Osteoblast (primary cell): ENCODE data around the gene REXO2. TPM values are rescaled to one million over a fixed set of nuclear protein-coding genes. Genes with fewer than 3 reads are reported as not detected.

Experiments
- DNase-seq: peaks from one replicate; pipeline ENCODE4 v3.0.0; 2011; ENCODE audit warnings: low spot score, mixed read lengths; ENCODE audit not compliant: insufficient read length; ENCODE audit errors: missing footprints
- H2AFZ ChIP-seq: 2 replicates; pipeline ENCODE4 v1.6.0; 2011; ENCODE audit warnings: mild to moderate bottlenecking, low read length
- H3K27ac ChIP-seq: 2 replicates; pipeline ENCODE4 v1.5.1; 2011; ENCODE audit warnings: mild to moderate bottlenecking, low read depth, low read length, moderate library complexity
- H3K27me3 ChIP-seq: 2 replicates; pipeline ENCODE4 v1.6.0; 2012; ENCODE audit warnings: mild to moderate bottlenecking, control low read depth, inconsistent platforms, low read length, moderate library complexity; ENCODE audit not compliant: insufficient read depth
- H3K36me3 ChIP-seq: 2 replicates; pipeline ENCODE4 v1.5.1; 2011; ENCODE audit warnings: mild to moderate bottlenecking, low read length, control low read depth, moderate library complexity; ENCODE audit not compliant: insufficient read depth
- H3K4me1 ChIP-seq: 2 replicates; pipeline ENCODE4 v1.5.1; 2011; ENCODE audit warnings: mild to moderate bottlenecking, low read length, control low read depth, moderate library complexity; ENCODE audit not compliant: insufficient read depth
- H3K4me2 ChIP-seq: 2 replicates; pipeline ENCODE4 v1.6.0; 2011; ENCODE audit warnings: mild to moderate bottlenecking, low read length; ENCODE audit not compliant: insufficient read depth
- H3K4me3 ChIP-seq: fragments of 200-600 bp; sonication (generic); 3 replicates; pipeline ENCODE4 v1.5.1; 2012; ENCODE audit warnings: mild to moderate bottlenecking, low read length, inconsistent platforms; ENCODE audit not compliant: insufficient read depth
- H3K79me2 ChIP-seq: 2 replicates; pipeline ENCODE4 v1.6.0; 2012; ENCODE audit warnings: mild to moderate bottlenecking, low read length, control low read depth, inconsistent platforms; ENCODE audit not compliant: insufficient read depth
- H3K9me3 ChIP-seq: 2 replicates; pipeline ENCODE4 v1.5.1; 2011; ENCODE audit warnings: low read depth, low read length, control low read depth
- H4K20me1 ChIP-seq: 2 replicates; pipeline ENCODE4 v1.6.0; 2012; ENCODE audit warnings: mild to moderate bottlenecking, low read length, control low read depth; ENCODE audit not compliant: insufficient read depth
- CTCF ChIP-seq: IDR thresholded peaks from 2 replicates; pipeline ENCODE4 v1.5.1; 2011; ENCODE audit warnings: mild to moderate bottlenecking, low read depth, low read length, moderate library complexity; ENCODE audit errors: extremely low read depth
- total RNA-seq: library from RNA; depleted of rRNA; stranded (reverse); fragments of >200 nt; gene quantifications from 2 replicates; pipeline ENCODE4 v1.2.3, GENCODE V29; 2012

REXO2 gene
- total RNA-seq, 1 donor: 177 TPM

DNA sequence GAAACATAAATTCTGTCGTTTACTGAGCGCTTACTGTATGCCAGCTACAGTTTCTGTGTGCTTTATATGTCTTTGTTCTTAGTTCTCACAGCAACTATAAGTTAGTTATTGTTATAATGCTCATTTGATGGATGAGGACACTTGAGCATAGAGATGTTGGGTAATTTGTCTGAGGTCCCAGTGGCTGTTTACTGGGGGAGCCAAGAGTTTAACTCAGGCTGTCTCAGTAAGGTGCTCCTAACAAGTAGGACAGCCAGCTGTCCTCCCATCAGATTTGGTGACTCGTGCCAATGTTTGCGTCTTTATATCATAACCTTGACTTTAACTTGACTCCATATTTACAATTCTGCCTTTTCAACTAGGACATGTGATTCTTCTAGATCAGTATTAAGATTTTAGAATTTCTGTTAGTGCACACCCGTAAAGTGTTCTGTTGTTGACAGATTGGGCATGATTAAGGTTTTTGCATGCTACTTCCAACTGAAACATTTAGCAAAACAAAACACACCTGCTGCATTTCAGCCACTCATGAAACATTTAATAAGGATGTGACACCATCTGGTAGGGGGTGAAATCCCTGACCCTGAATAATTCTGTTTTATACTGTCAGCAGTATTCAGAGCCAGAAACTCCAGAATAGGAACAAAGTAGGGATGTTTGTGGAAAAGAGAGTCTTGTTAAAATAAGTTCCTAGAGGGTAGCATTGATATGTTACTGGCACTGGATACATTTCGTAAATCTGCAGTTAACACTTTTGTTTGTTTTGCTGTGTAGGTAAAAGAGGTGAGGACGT lies 1.9 kb downstream of the REXO2 start:
- Histone ChIP-seq H3K4me3 (peak overlapping the region; percentile 98), H3K4me2 (peak overlapping the region; percentile 80), H3K36me3 (peaks cover 20% of the 10 kb centered on the region), H3K27ac (peak overlapping the region; percentile 79), H4K20me1 (peaks cover 12% of the 10 kb centered on the region), H2AFZ (no peak overlapping the region), H3K9me3 (no peaks in the 10 kb centered on the region), H3K4me1 (peaks cover 13% of the 10 kb centered on the region), H3K79me2 (peaks cover 70% of the 10 kb centered on the region), H3K27me3 (no peaks in the 10 kb centered on the region)
- TF ChIP-seq CTCF: no peak
- peak; percentile 70 for DNase-seq

GRCh38 chr11:114441921-114442320 lies 2.7 kb downstream of the REXO2 start:
- no peak for TF ChIP-seq CTCF
- DNase-seq: no peak
- H4K20me1 ChIP-seq: peaks cover 12% of the 10 kb centered on the region

DNA sequence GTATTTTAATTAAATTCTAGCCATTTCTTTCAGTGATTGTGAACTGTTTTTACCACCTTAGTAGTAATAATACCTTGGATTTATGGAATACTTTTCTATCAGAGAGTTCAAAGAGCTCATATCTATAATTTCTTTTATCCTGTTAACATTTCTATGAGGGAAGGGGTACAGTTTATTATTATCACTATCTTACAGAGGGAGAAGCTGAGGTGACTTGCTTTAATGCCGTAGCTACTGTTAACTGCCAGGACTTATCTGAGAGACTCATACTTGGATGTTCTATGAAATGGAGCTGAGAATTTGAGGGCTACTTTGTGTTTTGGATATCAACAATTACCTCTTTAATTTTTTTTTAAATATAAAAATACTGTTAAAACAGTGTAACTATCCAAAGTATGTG lies 3.3 kb downstream of the REXO2 start:
- H3K27ac ChIP-seq: no peak overlapping the region
- no peak for DNase-seq
- no peak overlapping the region for H3K4me3 ChIP-seq
- H2AFZ ChIP-seq: no peak overlapping the region
- no peaks in the 10 kb centered on the region for H3K27me3 ChIP-seq
- H3K36me3 ChIP-seq: peaks cover 25% of the 10 kb centered on the region
- no peaks in the 10 kb centered on the region for H3K9me3 ChIP-seq
- H3K79me2 ChIP-seq: peaks cover 75% of the 10 kb centered on the region
- H4K20me1 ChIP-seq: peaks cover 12% of the 10 kb centered on the region
- H3K4me1 ChIP-seq: peaks cover 17% of the 10 kb centered on the region
- no peak overlapping the region for H3K4me2 ChIP-seq
- TF ChIP-seq CTCF: no peak

More at GRCh38 chr11:114441921-114442320, 2.7 kb downstream of the REXO2 start:
- Histone ChIP-seq H3K4me2 (no peak overlapping the region), H3K79me2 (peaks cover 75% of the 10 kb centered on the region), H2AFZ (no peak overlapping the region), H3K4me3 (no peak overlapping the region), H3K27me3 (no peaks in the 10 kb centered on the region), H3K4me1 (peaks cover 13% of the 10 kb centered on the region), H3K27ac (no peak overlapping the region), H3K36me3 (peaks cover 25% of the 10 kb centered on the region), H3K9me3 (no peaks in the 10 kb centered on the region)

GRCh38 chr11:114447444-114447843 lies 8.2 kb downstream of the REXO2 start:
- Histone ChIP-seq H3K36me3 (peaks cover 52% of the 10 kb centered on the region), H3K4me3 (no peak overlapping the region), H2AFZ (no peak overlapping the region), H3K79me2 (peaks cover 63% of the 10 kb centered on the region), H3K27me3 (no peaks in the 10 kb centered on the region), H3K4me1 (peaks cover 21% of the 10 kb centered on the region), H3K9me3 (no peaks in the 10 kb centered on the region), H4K20me1 (peaks cover 23% of the 10 kb centered on the region), H3K27ac (peak overlapping the region; percentile 65), H3K4me2 (peak overlapping the region; percentile 29)
- no peak for DNase-seq
- no peak for TF ChIP-seq CTCF
